Upper lobe of left lung (tissue), 4 donors: ENCODE results near the gene ATXN2L.

Source experiments
- POLR2A ChIP-seq, 4 donors: fragments of 450-650 bp; IDR thresholded peaks; one replicate each; pipeline ENCODE4 v1.5.1; 2016 to 2017; ENCODE audit warnings: antibody characterized with exemption in 4 of 4, mild to moderate bottlenecking in 2 of 4
- POLR2AphosphoS5 ChIP-seq, 2 donors: sonication (generic); formaldehyde crosslinking; IDR thresholded peaks; one replicate each; pipeline ENCODE4 v1.5.1; 2017; ENCODE audit warnings: antibody characterized with exemption in 2 of 2
- TF ChIP-seq, protein P1 (sequence below), 6 experiments: fragments of 450-650 bp in 4 of 6; fragments of 200-600 bp in 2 of 6; sonication (generic) in 2 of 6; IDR thresholded peaks; one replicate each; pipeline ENCODE4 v1.5.1; 2016 to 2019; ENCODE audit warnings: antibody characterized with exemption in 6 of 6

DNA sequence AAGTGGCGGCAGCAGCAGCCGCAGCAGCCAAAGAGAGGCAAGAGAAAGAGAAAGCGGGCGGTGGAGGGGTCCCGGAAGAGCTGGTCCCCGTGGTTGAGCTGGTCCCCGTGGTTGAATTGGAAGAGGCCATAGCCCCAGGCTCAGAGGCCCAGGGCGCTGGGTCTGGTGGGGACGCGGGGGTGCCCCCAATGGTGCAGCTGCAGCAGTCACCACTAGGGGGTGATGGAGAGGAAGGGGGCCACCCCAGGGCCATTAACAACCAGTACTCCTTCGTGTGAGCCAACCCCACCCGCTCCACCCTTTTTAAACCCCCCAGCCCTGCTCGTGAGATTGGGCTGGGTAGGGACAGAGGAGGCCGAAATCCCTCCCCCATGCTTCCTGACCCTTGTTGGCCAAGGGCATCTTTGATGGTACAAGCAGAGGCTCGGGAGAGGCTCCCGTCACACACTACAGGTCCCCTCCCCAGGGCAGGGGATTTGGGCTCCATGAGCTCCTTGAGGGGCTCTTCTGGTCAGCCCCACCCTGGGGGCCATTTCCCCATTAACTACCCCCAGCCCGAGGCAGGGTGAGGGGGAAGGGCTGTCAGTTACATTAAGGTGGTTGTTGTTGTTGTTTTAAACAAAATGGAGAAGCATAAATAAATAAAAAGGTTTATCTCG is 50.9 kb downstream of the ATXN2L start:
- TF ChIP-seq, protein P1, sequence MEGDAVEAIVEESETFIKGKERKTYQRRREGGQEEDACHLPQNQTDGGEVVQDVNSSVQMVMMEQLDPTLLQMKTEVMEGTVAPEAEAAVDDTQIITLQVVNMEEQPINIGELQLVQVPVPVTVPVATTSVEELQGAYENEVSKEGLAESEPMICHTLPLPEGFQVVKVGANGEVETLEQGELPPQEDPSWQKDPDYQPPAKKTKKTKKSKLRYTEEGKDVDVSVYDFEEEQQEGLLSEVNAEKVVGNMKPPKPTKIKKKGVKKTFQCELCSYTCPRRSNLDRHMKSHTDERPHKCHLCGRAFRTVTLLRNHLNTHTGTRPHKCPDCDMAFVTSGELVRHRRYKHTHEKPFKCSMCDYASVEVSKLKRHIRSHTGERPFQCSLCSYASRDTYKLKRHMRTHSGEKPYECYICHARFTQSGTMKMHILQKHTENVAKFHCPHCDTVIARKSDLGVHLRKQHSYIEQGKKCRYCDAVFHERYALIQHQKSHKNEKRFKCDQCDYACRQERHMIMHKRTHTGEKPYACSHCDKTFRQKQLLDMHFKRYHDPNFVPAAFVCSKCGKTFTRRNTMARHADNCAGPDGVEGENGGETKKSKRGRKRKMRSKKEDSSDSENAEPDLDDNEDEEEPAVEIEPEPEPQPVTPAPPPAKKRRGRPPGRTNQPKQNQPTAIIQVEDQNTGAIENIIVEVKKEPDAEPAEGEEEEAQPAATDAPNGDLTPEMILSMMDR (IDR thresholded peaks at IDR 0.05) = peak; percentile 49 to 70 (median 64)
- no peak for TF ChIP-seq POLR2A (IDR thresholded peaks at IDR 0.05)
- no peak for TF ChIP-seq POLR2AphosphoS5 (IDR thresholded peaks at IDR 0.05)
